ENCODE data around the gene CD34. TPM values are rescaled to one million over a fixed set of nuclear protein-coding genes. Genes with fewer than 3 reads are reported as not detected.

CD34 gene
- total RNA-seq, 1 donor, result 0.36 TPM

DNA sequence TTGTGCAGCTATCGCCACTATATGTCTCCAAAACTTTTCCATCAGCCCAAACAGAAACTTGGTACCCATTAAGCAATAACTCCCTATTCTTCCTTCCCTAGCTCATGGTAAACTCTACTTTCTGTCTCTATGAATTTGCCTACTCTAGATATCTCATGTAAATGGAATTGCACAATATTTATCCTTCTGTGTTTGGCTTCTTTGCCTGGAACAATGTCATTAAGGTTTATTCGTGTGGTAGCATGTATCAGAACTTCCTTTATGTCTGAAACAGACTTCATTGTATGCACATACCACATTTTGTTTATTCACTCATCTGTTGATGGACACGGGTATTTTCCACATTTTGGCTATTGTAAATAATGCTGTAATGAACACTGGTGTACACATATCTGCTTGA, 40.7 kb upstream of the CD34 start:
- Histone ChIP-seq H3K79me2 (ENCODE audit: insufficient read depth, low read length) (no peaks in the 10 kb centered on the region), H2AFZ (ENCODE audit: low read length) (no peak overlapping the region), H3K36me3 (ENCODE audit: insufficient read depth, low read length) (no peaks in the 10 kb centered on the region), H3K9me3 (ENCODE audit: low read depth, low read length) (no peaks in the 10 kb centered on the region), H3K4me1 (ENCODE audit: insufficient read depth, low read length) (no peaks in the 10 kb centered on the region), H3K4me2 (ENCODE audit: insufficient read depth, low read length) (no peak overlapping the region), H4K20me1 (ENCODE audit: insufficient read depth, low read length) (no peaks in the 10 kb centered on the region), H3K27me3 (ENCODE audit: insufficient read depth, low read length) (peaks cover 29% of the 10 kb centered on the region), H3K4me3 (ENCODE audit: insufficient read depth, low read length) (no peak overlapping the region), H3K27ac (ENCODE audit: low read depth, low read length) (no peak overlapping the region)
- DNase-seq (ENCODE audit: insufficient read length, low spot score, missing footprints), result no peak
- TF ChIP-seq, protein P1, sequence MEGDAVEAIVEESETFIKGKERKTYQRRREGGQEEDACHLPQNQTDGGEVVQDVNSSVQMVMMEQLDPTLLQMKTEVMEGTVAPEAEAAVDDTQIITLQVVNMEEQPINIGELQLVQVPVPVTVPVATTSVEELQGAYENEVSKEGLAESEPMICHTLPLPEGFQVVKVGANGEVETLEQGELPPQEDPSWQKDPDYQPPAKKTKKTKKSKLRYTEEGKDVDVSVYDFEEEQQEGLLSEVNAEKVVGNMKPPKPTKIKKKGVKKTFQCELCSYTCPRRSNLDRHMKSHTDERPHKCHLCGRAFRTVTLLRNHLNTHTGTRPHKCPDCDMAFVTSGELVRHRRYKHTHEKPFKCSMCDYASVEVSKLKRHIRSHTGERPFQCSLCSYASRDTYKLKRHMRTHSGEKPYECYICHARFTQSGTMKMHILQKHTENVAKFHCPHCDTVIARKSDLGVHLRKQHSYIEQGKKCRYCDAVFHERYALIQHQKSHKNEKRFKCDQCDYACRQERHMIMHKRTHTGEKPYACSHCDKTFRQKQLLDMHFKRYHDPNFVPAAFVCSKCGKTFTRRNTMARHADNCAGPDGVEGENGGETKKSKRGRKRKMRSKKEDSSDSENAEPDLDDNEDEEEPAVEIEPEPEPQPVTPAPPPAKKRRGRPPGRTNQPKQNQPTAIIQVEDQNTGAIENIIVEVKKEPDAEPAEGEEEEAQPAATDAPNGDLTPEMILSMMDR (IDR thresholded peaks at IDR 0.05; ENCODE audit: extremely low read depth, low read depth, low read length), result no peak

DNA sequence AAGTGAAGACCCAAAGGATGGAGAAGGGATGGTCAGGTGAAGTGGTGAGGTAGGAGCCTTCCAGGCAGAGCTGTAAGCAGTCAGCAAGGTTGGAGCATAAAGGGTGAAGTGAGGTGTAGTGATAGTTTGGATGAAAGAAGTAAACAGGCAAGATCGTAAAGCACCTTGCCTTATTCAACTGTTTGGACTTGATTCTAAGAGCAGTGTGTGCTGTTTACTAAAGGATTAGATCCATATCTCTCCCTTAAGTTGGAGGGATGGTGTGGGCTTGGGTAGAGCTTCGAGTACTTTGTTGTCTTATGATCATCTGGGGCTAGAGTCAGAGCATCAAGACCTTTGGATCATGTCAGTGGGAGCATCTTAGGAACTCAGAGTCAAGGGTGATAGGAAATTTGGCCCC, 39.8 kb upstream of the CD34 start:
- Histone ChIP-seq H4K20me1 (ENCODE audit: insufficient read depth, low read length) (no peaks in the 10 kb centered on the region), H2AFZ (ENCODE audit: low read length) (no peak overlapping the region), H3K27me3 (ENCODE audit: insufficient read depth, low read length) (peaks cover 27% of the 10 kb centered on the region), H3K4me3 (ENCODE audit: insufficient read depth, low read length) (no peak overlapping the region), H3K9me3 (ENCODE audit: low read depth, low read length) (no peaks in the 10 kb centered on the region), H3K4me2 (ENCODE audit: insufficient read depth, low read length) (no peak overlapping the region), H3K27ac (ENCODE audit: low read depth, low read length) (no peak overlapping the region), H3K36me3 (ENCODE audit: insufficient read depth, low read length) (no peaks in the 10 kb centered on the region), H3K79me2 (ENCODE audit: insufficient read depth, low read length) (no peaks in the 10 kb centered on the region), H3K4me1 (ENCODE audit: insufficient read depth, low read length) (no peaks in the 10 kb centered on the region)
- TF ChIP-seq, protein P1 (IDR thresholded peaks at IDR 0.05; ENCODE audit: extremely low read depth, low read depth, low read length), result no peak
- no peak for DNase-seq (ENCODE audit: insufficient read length, low spot score, missing footprints)

GRCh38 chr1:207949571-207950195, 38.8 kb upstream of the CD34 start:
- no peaks in the 10 kb centered on the region for H3K36me3 ChIP-seq (ENCODE audit: insufficient read depth, low read length)
- H3K4me2 ChIP-seq (ENCODE audit: insufficient read depth, low read length), result no peak overlapping the region
- TF ChIP-seq, protein P1 (IDR thresholded peaks at IDR 0.05; ENCODE audit: extremely low read depth, low read depth, low read length), result no peak
- H3K4me3 ChIP-seq (ENCODE audit: insufficient read depth, low read length), result no peak overlapping the region
- H4K20me1 ChIP-seq (ENCODE audit: insufficient read depth, low read length), result no peaks in the 10 kb centered on the region
- H3K9me3 ChIP-seq (ENCODE audit: low read depth, low read length), result no peaks in the 10 kb centered on the region
- H3K27ac ChIP-seq (ENCODE audit: low read depth, low read length), result no peak overlapping the region
- H3K27me3 ChIP-seq (ENCODE audit: insufficient read depth, low read length), result peaks cover 24% of the 10 kb centered on the region
- H3K4me1 ChIP-seq (ENCODE audit: insufficient read depth, low read length), result no peaks in the 10 kb centered on the region
- H2AFZ ChIP-seq (ENCODE audit: low read length), result no peak overlapping the region
- no peak for DNase-seq (ENCODE audit: insufficient read length, low spot score, missing footprints)
- no peaks in the 10 kb centered on the region for H3K79me2 ChIP-seq (ENCODE audit: insufficient read depth, low read length)

DNA sequence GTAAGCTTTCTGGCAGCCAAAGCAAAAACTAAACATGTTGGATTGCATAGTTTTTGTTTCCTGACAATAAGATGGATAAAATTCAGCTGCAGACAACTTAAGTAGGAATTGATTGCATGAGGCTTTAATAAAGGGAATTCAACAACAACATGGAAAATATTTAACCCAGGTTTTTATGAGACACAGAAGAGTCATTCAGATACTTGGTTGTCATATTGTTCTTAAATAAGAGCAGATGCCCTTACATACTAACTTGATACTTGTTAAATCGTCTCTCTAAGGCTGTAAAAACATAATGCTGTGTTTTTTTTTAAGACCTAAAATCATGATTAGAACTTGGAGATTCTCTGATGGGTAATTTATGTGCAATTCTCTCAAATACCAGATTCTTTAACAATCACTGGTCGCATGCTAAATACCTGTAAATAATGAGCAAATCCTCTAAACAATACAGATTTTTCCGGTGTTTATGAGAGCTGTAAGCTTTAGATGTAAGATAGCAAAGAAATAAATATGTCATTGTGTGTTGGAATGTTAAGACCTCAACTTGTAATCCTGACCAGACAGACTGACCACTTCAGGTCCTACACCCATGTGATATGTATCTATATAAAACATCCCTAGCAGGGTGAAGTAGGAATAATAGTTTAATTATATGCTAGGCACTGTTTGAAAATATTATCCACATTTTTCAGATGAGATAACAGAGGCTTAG, 37.8 kb upstream of the CD34 start:
- H2AFZ ChIP-seq (ENCODE audit: low read length), result no peak overlapping the region
- no peaks in the 10 kb centered on the region for H3K79me2 ChIP-seq (ENCODE audit: insufficient read depth, low read length)
- TF ChIP-seq, protein P1 (IDR thresholded peaks at IDR 0.05; ENCODE audit: extremely low read depth, low read depth, low read length), result no peak
- no peak for DNase-seq (ENCODE audit: insufficient read length, low spot score, missing footprints)
- H3K4me1 ChIP-seq (ENCODE audit: insufficient read depth, low read length), result no peaks in the 10 kb centered on the region
- no peak overlapping the region for H3K4me2 ChIP-seq (ENCODE audit: insufficient read depth, low read length)
- H3K9me3 ChIP-seq (ENCODE audit: low read depth, low read length), result no peaks in the 10 kb centered on the region
- H3K4me3 ChIP-seq (ENCODE audit: insufficient read depth, low read length), result no peak overlapping the region
- no peak overlapping the region for H3K27ac ChIP-seq (ENCODE audit: low read depth, low read length)
- no peaks in the 10 kb centered on the region for H3K36me3 ChIP-seq (ENCODE audit: insufficient read depth, low read length)
- H3K27me3 ChIP-seq (ENCODE audit: insufficient read depth, low read length), result peaks cover 18% of the 10 kb centered on the region
- H4K20me1 ChIP-seq (ENCODE audit: insufficient read depth, low read length), result no peaks in the 10 kb centered on the region
